OCI-LY7 (cell line): ENCODE data around the gene UBE2D1.

ENCODE experiments used
- EZH2phosphoT487 ChIP-seq: fragments of 200-600 bp; sonication (generic); IDR thresholded peaks from 2 replicates; pipeline ENCODE4 v1.6.1; 2018; ENCODE audit warnings: low read depth, borderline replicate concordance, mild to moderate bottlenecking, mixed run types, antibody characterized with exemption, low read length, moderate library complexity, mixed read lengths
- TF ChIP-seq, protein P1 (sequence below): fragments of 200-600 bp; sonication (generic); conservative IDR thresholded peaks from 2 replicates; pipeline ENCODE4 v1.5.1; 2014; ENCODE audit warnings: mild to moderate bottlenecking, antibody characterized with exemption, low read length, moderate library complexity, mixed read lengths

DNA sequence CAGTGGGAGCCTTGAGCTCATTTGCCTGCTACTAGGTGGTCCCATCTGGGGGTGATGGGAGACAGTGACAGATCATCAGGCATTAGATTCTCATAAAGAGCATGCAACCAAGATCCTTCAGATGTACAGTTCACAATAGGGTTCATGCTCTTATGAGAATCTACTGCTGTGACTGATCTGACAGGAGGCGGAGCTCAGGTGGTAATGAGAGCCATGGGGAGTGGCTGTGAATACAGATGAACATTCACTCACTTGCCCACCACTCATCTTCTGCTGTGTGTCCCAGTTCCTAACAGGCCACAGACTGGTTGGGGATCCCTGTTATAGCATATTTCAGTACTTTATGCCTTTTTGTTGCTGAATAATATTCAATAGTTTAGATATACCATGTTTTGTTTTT, 6.6 kb upstream of the UBE2D1 start:
- TF ChIP-seq, protein P1, sequence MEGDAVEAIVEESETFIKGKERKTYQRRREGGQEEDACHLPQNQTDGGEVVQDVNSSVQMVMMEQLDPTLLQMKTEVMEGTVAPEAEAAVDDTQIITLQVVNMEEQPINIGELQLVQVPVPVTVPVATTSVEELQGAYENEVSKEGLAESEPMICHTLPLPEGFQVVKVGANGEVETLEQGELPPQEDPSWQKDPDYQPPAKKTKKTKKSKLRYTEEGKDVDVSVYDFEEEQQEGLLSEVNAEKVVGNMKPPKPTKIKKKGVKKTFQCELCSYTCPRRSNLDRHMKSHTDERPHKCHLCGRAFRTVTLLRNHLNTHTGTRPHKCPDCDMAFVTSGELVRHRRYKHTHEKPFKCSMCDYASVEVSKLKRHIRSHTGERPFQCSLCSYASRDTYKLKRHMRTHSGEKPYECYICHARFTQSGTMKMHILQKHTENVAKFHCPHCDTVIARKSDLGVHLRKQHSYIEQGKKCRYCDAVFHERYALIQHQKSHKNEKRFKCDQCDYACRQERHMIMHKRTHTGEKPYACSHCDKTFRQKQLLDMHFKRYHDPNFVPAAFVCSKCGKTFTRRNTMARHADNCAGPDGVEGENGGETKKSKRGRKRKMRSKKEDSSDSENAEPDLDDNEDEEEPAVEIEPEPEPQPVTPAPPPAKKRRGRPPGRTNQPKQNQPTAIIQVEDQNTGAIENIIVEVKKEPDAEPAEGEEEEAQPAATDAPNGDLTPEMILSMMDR: no peak
- TF ChIP-seq EZH2phosphoT487: no peak
